Skeletal muscle satellite cell (primary cell): ENCODE data around the gene GULP1.
A peak's percentile ranks its signal among the peaks of the same experiment; 100 is the strongest.
"Not testable (repeated sequence)": the region's sequence is repeated elsewhere in the genome, so short reads cannot be mapped to it uniquely, and the experiment has no call there.

Source experiments
- H3K27me3 ChIP-seq: 2 replicates; pipeline ENCODE4 v1.7.0; 2013; ENCODE audit warnings: low read length; ENCODE audit not compliant: control insufficient read depth, insufficient read depth
- H3K36me3 ChIP-seq: 2 replicates; pipeline ENCODE4 v1.7.0; 2013; ENCODE audit warnings: mild to moderate bottlenecking, control low read depth, low read length; ENCODE audit not compliant: insufficient read depth
- H3K4me1 ChIP-seq: 2 replicates; pipeline ENCODE4 v1.7.0; 2013; ENCODE audit warnings: low read length; ENCODE audit not compliant: control insufficient read depth, insufficient read depth
- H3K4me2 ChIP-seq: 2 replicates; pipeline ENCODE4 v1.7.0; 2013; ENCODE audit warnings: mild to moderate bottlenecking, low read length
- H3K4me3 ChIP-seq: 2 replicates; pipeline ENCODE4 v1.7.0; 2013; ENCODE audit warnings: low read length
- H3K9ac ChIP-seq: 2 replicates; pipeline ENCODE4 v1.7.0; 2013; ENCODE audit warnings: mild to moderate bottlenecking, low read depth, low read length, moderate library complexity
- H3K9me3 ChIP-seq: replicated peaks from 2 replicates; pipeline ENCODE4 v1.7.0; 2013; ENCODE audit warnings: mild to moderate bottlenecking, control low read depth, low read length

GULP1 gene

DNA sequence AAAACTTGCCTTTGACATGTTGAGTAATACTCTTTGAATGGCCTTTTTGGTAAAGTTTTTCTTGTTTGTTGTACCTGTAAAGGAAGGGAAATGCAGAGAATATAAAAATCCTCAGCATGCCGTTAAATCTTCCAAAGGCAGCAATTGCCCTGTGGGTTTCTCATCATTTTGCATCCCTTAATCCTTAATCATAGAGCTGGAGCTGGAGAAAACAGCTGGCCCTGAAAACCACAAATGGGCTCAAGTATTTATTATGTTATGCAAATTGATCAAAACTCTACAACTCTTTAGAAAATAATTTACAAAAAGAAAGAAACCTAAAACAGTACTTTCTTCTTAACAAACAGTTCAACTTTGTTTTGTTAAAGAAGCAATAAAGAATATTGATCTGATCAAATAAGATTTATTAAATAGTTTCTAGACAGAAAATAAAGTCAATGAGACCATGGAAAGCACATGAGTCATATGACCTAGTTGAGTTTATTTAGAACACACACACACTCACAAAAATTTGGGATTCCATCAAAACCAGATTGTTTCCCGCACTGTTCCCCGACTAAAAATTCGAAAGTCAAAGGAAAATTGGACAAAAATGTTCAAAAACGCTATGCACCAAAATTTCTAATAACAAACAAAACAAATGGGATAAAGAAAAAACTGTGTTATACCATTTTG is 309.0 kb downstream of the GULP1 start:
- no peak overlapping the region for H3K9ac ChIP-seq
- no peak overlapping the region for H3K4me3 ChIP-seq
- H3K27me3 ChIP-seq: no peaks in the 10 kb centered on the region
- H3K9me3 ChIP-seq: no peaks in the 10 kb centered on the region
- H3K36me3 ChIP-seq: no peaks in the 10 kb centered on the region
- peaks cover 23% of the 10 kb centered on the region for H3K4me1 ChIP-seq
- peak overlapping the region; percentile 31 for H3K4me2 ChIP-seq

GRCh38 chr2:188601391-188601790 is 309.7 kb downstream of the GULP1 start:
- Histone ChIP-seq H3K9ac (no peak overlapping the region), H3K36me3 (no peaks in the 10 kb centered on the region), H3K27me3 (no peaks in the 10 kb centered on the region), H3K9me3 (no peaks in the 10 kb centered on the region), H3K4me2 (no peak overlapping the region), H3K4me3 (no peak overlapping the region), H3K4me1 (peaks cover 19% of the 10 kb centered on the region)

- no peaks in the 10 kb centered on the region for H3K9me3 ChIP-seq
- no peak overlapping the region for H3K4me3 ChIP-seq
- peaks cover 19% of the 10 kb centered on the region for H3K4me1 ChIP-seq
- no peaks in the 10 kb centered on the region for H3K27me3 ChIP-seq
- no peak overlapping the region for H3K9ac ChIP-seq
- H3K4me2 ChIP-seq: no peak overlapping the region
- no peaks in the 10 kb centered on the region for H3K36me3 ChIP-seq
Observed at GRCh38 chr2:188601927-188602326, 310.3 kb downstream of the GULP1 start.

DNA sequence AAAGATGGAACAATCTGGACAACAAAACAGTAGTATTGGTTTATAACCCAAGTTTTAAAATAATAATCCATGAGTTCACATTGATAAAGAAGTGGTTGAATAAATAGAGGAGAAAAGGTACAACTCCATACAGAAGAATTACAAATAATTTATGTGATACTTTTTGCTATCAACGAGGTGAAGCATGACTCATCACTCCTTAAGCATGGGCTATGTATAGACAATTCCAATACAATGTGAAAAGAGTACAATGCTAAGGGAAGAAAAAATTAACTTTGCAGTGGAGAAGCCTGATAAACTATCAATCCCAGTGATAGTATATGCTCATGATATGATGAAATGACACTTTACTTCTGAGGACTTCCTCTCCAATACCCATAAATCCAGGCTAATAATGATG is 312.9 kb downstream of the GULP1 start:
- no peak overlapping the region for H3K4me3 ChIP-seq
- no peak overlapping the region for H3K4me2 ChIP-seq
- H3K4me1 ChIP-seq: peaks cover 21% of the 10 kb centered on the region
- H3K9me3 ChIP-seq: no peaks in the 10 kb centered on the region
- H3K36me3 ChIP-seq: no peaks in the 10 kb centered on the region
- H3K9ac ChIP-seq: no peak overlapping the region
- no peaks in the 10 kb centered on the region for H3K27me3 ChIP-seq

DNA sequence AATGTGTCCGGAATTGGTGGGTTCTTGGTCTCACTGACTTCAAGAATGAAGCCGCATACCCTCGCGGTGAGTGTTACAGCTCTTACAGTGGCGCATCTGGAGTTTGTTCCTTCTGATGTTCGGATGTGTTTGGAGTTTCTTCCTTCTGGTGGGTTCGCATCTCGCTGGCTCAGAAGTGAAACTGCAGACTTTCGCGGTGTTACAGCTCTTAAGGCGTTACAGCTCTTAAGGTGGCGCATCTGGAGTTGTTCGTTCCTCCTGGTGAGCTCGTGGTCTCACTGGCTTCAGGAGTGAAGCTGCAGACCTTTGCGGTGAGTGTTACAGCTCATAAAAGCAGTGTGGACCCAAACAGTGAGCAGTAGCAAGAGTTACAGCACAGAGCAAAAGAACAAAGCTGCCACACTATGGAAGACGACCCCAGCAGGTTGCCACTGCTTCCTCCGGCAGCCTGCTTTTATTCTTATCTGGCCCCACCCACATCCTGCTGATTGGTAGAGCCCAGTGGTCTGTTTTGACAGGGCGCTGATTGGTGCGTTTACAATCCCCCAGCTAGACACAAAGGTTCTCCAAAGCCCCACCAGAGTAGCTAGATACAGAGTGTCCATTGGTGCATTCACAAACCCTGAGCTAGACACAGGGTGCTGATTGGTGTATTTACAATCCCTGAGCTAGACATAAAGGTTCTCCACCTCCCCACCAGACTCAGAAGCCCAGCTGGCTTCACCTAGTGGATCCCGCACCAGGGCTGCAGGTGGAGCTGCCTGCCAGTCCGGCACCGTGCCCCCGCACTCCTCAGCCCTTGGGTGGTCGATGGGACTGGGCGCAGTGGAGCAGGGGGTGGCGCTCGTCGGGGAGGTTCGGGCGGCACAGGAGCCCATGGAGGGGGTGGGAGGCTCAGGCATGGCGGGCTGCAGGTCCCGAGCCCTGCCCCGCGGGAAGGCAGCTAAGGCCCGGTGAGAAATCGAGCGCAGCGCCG is 314.2 kb downstream of the GULP1 start:
- H3K27me3 ChIP-seq, H3K9me3 ChIP-seq, H3K4me2 ChIP-seq, H3K36me3 ChIP-seq, H3K4me3 ChIP-seq, H3K9ac ChIP-seq: not testable (repeated sequence)
- H3K4me1 ChIP-seq: peaks cover 10% of the 10 kb centered on the region

- not testable (repeated sequence) for H3K9ac ChIP-seq, H3K27me3 ChIP-seq, H3K9me3 ChIP-seq, H3K36me3 ChIP-seq, H3K4me2 ChIP-seq, H3K4me3 ChIP-seq, H3K4me1 ChIP-seq
Observed at GRCh38 chr2:188606596-188606995, 314.9 kb downstream of the GULP1 start.

DNA sequence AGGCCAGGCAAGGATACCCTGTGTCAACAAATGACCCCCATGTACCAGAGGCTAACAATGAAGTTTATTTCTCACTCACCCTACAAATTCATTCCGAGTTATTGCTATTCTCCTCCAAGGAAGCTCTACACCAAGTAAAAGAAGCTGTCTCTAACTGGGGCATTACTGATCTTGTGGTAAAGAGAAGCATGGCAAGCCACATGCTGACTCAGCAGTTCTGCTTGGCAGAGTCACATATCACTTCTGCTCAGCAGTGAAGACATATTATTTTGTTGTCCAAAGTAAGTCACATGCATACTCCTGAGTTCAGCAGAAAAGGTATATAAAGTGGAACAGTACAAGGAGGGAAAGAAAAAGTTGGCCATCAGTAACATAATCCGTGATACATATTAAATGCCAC is 315.8 kb downstream of the GULP1 start:
- no peaks in the 10 kb centered on the region for H3K9me3 ChIP-seq
- no peak overlapping the region for H3K4me2 ChIP-seq
- no peaks in the 10 kb centered on the region for H3K27me3 ChIP-seq
- no peak overlapping the region for H3K9ac ChIP-seq
- H3K36me3 ChIP-seq: no peaks in the 10 kb centered on the region
- no peak overlapping the region for H3K4me3 ChIP-seq
- peaks cover 8% of the 10 kb centered on the region for H3K4me1 ChIP-seq

DNA sequence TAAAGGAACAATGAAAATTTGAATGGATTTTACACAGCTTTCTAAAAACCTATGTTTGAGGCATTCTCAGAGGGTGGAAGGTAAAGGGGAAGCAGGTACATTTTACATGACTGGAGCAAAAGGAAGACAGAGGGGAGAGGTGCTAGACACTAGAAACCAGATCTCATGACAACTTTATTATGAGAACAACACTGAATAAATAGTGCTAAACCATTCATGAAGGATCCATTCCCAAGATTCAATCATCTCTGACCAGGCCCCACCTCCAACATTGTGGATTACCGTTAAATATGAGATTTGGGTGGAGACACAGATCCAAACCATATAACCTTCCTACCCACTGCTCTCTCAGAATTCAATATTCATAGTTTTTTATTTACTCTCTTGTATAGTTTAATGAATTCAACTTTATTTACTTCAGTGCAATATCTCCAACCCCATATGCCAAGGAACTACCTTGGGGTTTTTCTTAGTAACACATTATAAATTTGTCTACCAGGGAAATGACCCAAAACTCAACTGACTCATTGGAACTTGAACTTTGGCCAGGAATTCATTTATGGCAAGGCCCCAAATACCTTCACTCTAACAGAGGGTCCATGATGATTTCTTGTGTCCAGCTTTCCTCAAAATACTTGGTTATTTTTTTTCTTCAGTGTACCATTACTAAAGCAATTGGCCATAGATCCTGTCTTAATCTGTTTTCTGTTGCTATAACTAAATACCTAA is 317.8 kb downstream of the GULP1 start:
- H3K4me1 ChIP-seq: peaks cover 8% of the 10 kb centered on the region
- H3K4me3 ChIP-seq: no peak overlapping the region
- no peaks in the 10 kb centered on the region for H3K9me3 ChIP-seq
- H3K9ac ChIP-seq: no peak overlapping the region
- no peak overlapping the region for H3K4me2 ChIP-seq
- H3K27me3 ChIP-seq: no peaks in the 10 kb centered on the region
- no peaks in the 10 kb centered on the region for H3K36me3 ChIP-seq

GRCh38 chr2:188610050-188610444 is 318.4 kb downstream of the GULP1 start:
- H3K4me3 ChIP-seq: no peak overlapping the region
- no peaks in the 10 kb centered on the region for H3K9me3 ChIP-seq
- no peak overlapping the region for H3K4me2 ChIP-seq
- peaks cover 8% of the 10 kb centered on the region for H3K4me1 ChIP-seq
- no peaks in the 10 kb centered on the region for H3K27me3 ChIP-seq
- H3K9ac ChIP-seq: no peak overlapping the region
- H3K36me3 ChIP-seq: no peaks in the 10 kb centered on the region

GRCh38 chr2:188610827-188611226 is 319.2 kb downstream of the GULP1 start:
- H3K36me3 ChIP-seq: no peaks in the 10 kb centered on the region
- no peak overlapping the region for H3K9ac ChIP-seq
- no peaks in the 10 kb centered on the region for H3K9me3 ChIP-seq
- no peaks in the 10 kb centered on the region for H3K27me3 ChIP-seq
- peaks cover 8% of the 10 kb centered on the region for H3K4me1 ChIP-seq
- no peak overlapping the region for H3K4me3 ChIP-seq
- H3K4me2 ChIP-seq: no peak overlapping the region

GRCh38 chr2:188619146-188619545 is 327.5 kb downstream of the GULP1 start:
- Histone ChIP-seq H3K36me3 (no peaks in the 10 kb centered on the region), H3K9ac (no peak overlapping the region), H3K4me2 (no peak overlapping the region), H3K4me1 (peaks cover 6% of the 10 kb centered on the region), H3K27me3 (no peaks in the 10 kb centered on the region), H3K4me3 (no peak overlapping the region), H3K9me3 (no peaks in the 10 kb centered on the region)
